ENCODE data around the gene CHKB. TPM values are rescaled to one million over a fixed set of nuclear protein-coding genes. Genes with fewer than 3 reads are reported as not detected.

Gene CHKB
- total and polyA plus RNA-seq, 10 of the 15 experiments (the other 5 are each of a cell fraction or from before 2014, with no cell fraction given), result 10.0 to 93.9 (median 57.0) TPM

DNA sequence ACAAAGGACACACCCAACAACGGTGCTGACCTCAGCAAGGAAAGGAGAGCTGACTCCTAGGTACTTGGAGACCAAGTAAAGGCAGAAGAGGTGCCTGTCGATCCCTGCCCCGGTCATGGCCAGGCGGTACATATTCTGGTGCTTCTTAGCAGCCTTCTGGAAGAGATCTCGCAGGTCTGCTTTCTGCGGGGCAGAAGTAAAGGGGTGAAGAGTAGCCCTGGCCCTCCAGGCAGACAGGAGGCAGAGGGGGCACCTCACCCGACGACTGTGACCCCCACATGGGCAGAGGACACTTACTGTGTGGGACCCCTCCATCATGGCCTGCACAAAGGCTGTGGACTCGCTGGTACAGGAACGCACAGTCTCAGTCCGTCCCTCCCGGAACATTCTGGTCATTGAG is 11.8 kb downstream of the CHKB start (continued):
- TF ChIP-seq, protein P1, sequence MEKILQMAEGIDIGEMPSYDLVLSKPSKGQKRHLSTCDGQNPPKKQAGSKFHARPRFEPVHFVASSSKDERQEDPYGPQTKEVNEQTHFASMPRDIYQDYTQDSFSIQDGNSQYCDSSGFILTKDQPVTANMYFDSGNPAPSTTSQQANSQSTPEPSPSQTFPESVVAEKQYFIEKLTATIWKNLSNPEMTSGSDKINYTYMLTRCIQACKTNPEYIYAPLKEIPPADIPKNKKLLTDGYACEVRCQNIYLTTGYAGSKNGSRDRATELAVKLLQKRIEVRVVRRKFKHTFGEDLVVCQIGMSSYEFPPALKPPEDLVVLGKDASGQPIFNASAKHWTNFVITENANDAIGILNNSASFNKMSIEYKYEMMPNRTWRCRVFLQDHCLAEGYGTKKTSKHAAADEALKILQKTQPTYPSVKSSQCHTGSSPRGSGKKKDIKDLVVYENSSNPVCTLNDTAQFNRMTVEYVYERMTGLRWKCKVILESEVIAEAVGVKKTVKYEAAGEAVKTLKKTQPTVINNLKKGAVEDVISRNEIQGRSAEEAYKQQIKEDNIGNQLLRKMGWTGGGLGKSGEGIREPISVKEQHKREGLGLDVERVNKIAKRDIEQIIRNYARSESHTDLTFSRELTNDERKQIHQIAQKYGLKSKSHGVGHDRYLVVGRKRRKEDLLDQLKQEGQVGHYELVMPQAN (conservative IDR thresholded peaks at IDR 0.05), result no peak
- TF ChIP-seq SP1 (IDR thresholded peaks at IDR 0.05; ENCODE audit: low read depth, low read length) (no peak), RBBP5 (conservative IDR thresholded peaks at IDR 0.05) (no peak), ESRRA (IDR thresholded peaks at IDR 0.05; ENCODE audit: low read length) (no peak), TARDBP (IDR thresholded peaks at IDR 0.05; ENCODE audit: borderline replicate concordance) (no peak)

DNA sequence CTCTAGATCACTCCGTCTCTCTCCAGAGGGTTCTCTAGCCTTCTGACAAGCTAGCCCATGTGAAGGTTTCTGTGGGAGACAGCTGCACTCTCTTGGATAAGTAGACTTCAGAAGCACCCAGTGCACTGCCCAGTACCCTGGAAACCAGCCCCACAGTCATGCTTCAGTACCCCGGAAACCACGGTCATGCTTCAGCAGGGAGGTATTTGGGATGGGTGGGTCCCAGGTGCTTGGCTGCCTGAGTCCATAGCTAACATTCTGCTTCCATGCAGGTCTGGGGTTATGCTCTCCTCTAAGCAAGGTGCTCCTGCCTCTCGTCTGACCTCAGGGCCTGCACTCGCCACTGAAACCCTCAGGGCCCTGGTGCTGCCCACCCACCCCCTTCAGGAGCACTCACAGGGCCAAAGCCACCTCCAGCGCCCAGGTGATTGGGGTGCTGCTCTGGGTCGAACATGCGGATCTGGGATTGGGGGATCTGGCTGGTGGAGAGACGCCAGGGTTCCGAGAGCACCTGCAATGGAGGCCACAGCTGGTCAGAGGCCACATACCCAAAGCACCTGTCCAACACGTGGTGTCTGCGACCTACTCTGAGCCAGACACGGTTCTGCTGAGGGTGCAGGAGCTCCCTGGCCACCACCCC is 12.6 kb downstream of the CHKB start:
- peak; percentile 89 for ATAC-seq
- Histone ChIP-seq H3K4me1 (ENCODE audit: control insufficient read depth, insufficient read depth, low read length) (peaks cover 7% of the 10 kb centered on the region), H4K20me1 (ENCODE audit: control insufficient read depth, insufficient read depth) (no peaks in the 10 kb centered on the region), H3K79me2 (ENCODE audit: control insufficient read depth, insufficient read depth, low read length) (no peaks in the 10 kb centered on the region), H3K9me3 (replicated peaks; ENCODE audit: control insufficient read depth, insufficient read depth, low read length) (no peaks in the 10 kb centered on the region), H3K4me2 (ENCODE audit: control insufficient read depth, insufficient read depth) (no peak overlapping the region), H2AFZ (ENCODE audit: control insufficient read depth, low read depth, low read length) (no peak overlapping the region), H3K27me3 (replicated peaks in 1 of 2; ENCODE audit: control insufficient read depth in 2 of 2, insufficient read depth in 2 of 2, low read length in 1 of 2) (no peaks in the 10 kb centered on the region), H3K36me3 (ENCODE audit: control insufficient read depth in 2 of 2, insufficient read depth in 2 of 2, low read length in 1 of 2) (peaks cover 14 to 20% of the 10 kb centered on the region in 2 experiments; a peak in 3 of 4 replicates), H3K4me3 (no peak overlapping the region), H3K27ac (ENCODE audit: control insufficient read depth, insufficient read depth) (no peak overlapping the region), H3K9ac (ENCODE audit: control insufficient read depth, insufficient read depth, low read length) (no peak overlapping the region)
- ChIA-PET CTCF (no interaction called here), SMC1A (ENCODE audit: uncharacterized antibody, unreplicated experiment) (no interaction called here), RAD21 (ENCODE audit: unreplicated experiment) (interaction anchor here (1.1 kb wide), 1 partner anchor 13 kb away, joined by 3 read pairs; the partner anchor contains the start of gene CHKB), POLR2A (interaction anchor here (0.6 to 0.8 kb wide), 2 partner anchors 12 to 19 kb away, joined by 3 to 4 read pairs; partner anchors contain the start of gene CHKB)
- no TSS peak for BruUV-seq (replicated peaks)
- no peak for DNase-seq (ENCODE audit: low read depth, low spot score)
- peak; percentile 64; the same call in 1 of the 2 replicates for TF ChIP-seq PAX5 (IDR thresholded peaks at IDR 0.05; ENCODE audit: borderline replicate concordance, low read depth, low read length)
- no peak for TF ChIP-seq YY1 (IDR thresholded peaks at IDR 0.05; ENCODE audit: low read depth, low read length)
- TF ChIP-seq SREBF1 (IDR thresholded peaks at IDR 0.05; ENCODE audit: low read length), result no peak
- no peak for TF ChIP-seq IKZF1 (conservative IDR thresholded peaks at IDR 0.05)
- TF ChIP-seq, protein P2, sequence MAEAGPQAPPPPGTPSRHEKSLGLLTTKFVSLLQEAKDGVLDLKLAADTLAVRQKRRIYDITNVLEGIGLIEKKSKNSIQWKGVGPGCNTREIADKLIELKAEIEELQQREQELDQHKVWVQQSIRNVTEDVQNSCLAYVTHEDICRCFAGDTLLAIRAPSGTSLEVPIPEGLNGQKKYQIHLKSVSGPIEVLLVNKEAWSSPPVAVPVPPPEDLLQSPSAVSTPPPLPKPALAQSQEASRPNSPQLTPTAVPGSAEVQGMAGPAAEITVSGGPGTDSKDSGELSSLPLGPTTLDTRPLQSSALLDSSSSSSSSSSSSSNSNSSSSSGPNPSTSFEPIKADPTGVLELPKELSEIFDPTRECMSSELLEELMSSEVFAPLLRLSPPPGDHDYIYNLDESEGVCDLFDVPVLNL (IDR thresholded peaks at IDR 0.05; ENCODE audit: low read depth, low read length), result no peak
- in situ Hi-C loops (cut with MboI) (no loop called here), intact Hi-C loops (cut with micrococcal nuclease; ENCODE audit: unreplicated experiment) (no loop called here)
- FAIRE-seq, result no peak
- 61% methylated on average over 13 of the region's 13 CpGs for WGBS (ENCODE audit: insufficient coverage, insufficient replicate concordance, low lambda C conversion rate, missing lambda C conversion rate)

Measured in GM12878 (cell line).